HCT116 (cell line): ENCODE measurements around the gene LRBA. TPM values are rescaled to one million over a fixed set of nuclear protein-coding genes. Genes with fewer than 3 reads are reported as not detected.

ENCODE experiments used
- ATAC-seq: fragments of 200-7000 bp; cut with Tn5 transposase; 2 replicates; pipeline ENCODE4 v1.9.1; 2020; ENCODE audit warnings: mild to moderate bottlenecking, moderate library complexity
- BruUV-seq: library from RNA; stranded (reverse); fragments of 400-500 nt; replicated peaks from 2 replicates; lab custom pipeline; 2021; lab: Mats Ljungman, UMichigan
- CTCF ChIA-PET: fragments of 300-600 bp; sonication (Branson Sonifier 250); formaldehyde crosslinking; loops from one replicate; lab custom pipeline; 2021; ENCODE audit warnings: antibody characterized with exemption; lab: Charles Lee
- POLR2A ChIA-PET: fragments of 300-600, 350-600 bp; sonication (Branson Sonifier 250); formaldehyde crosslinking; loops from one replicate; lab custom pipeline; 2021; ENCODE audit warnings: antibody characterized with exemption; lab: Charles Lee
- RAD21 ChIA-PET, 2 experiments: fragments of 300-600 bp; sonication (Branson Sonifier 250); formaldehyde crosslinking; loops; one replicate each; lab custom pipeline; 2023; ENCODE audit warnings: low total read pairs in 2 of 2; ENCODE audit not compliant: uncharacterized antibody in 2 of 2, unreplicated experiment in 2 of 2, low non-redundant PET in 1 of 2; lab: Charles Lee
- DNase-seq: peaks from one replicate; pipeline ENCODE4 v3.0.0-alpha.2; 2010; ENCODE audit warnings: low read depth, low spot score
- H2AFZ ChIP-seq: fragments of 200-600 bp; shearing (Covaris generic), sonication (generic); 2 replicates; pipeline ENCODE4 v1.6.1; 2017; ENCODE audit warnings: low read depth, mixed run types, mixed read lengths, antibody characterized with exemption, low read length; ENCODE audit not compliant: poor library complexity, severe bottlenecking
- H3K27ac ChIP-seq: 2 replicates; pipeline ENCODE4 v1.5.1; 2012; ENCODE audit warnings: low read depth, low read length
- H3K27me3 ChIP-seq: fragments of 200-600 bp; sonication (generic); 2 replicates; pipeline ENCODE4 v1.6.1; 2016; ENCODE audit warnings: mixed run types, low read length, mixed read lengths; ENCODE audit not compliant: insufficient read depth
- H3K36me3 ChIP-seq, 2 experiments: fragments of 200-500 bp in 1 of 2; fragments of 200-600 bp in 1 of 2; sonication (Bioruptor generic) in 1 of 2; sonication (generic) in 1 of 2; 2 replicates each; pipeline versions ENCODE4 v1.5.1 to v1.6.1; 2014 to 2016; ENCODE audit warnings: low read length in 2 of 2, inconsistent platforms in 1 of 2, mixed read lengths in 1 of 2, mixed run types in 1 of 2; ENCODE audit not compliant: insufficient read depth in 2 of 2, control insufficient read depth in 1 of 2
- H3K4me1 ChIP-seq, 2 experiments: fragments of 200-600 bp in 1 of 2; sonication (generic) in 1 of 2; 2 replicates each; pipeline versions ENCODE4 v1.5.1 to v1.6.1; 2012 to 2017; ENCODE audit warnings: low read length in 2 of 2, inconsistent platforms in 1 of 2, mild to moderate bottlenecking in 1 of 2, mixed read lengths in 1 of 2, mixed run types in 1 of 2, moderate library complexity in 1 of 2; ENCODE audit not compliant: insufficient read depth in 2 of 2, control insufficient read depth in 1 of 2
- H3K4me2 ChIP-seq: fragments of 200-600 bp; sonication (generic); 2 replicates; pipeline ENCODE4 v1.6.1; 2017; ENCODE audit warnings: mixed run types, low read length, mixed read lengths
- H3K4me3 ChIP-seq, 2 experiments: fragments of 200-600 bp in 1 of 2; sonication (generic) in 1 of 2; replicated peaks in 1 of 2; 2 replicates each; pipeline ENCODE4 v1.5.1; 2011 to 2016; ENCODE audit warnings: low read length in 2 of 2, control low read depth in 1 of 2, low read depth in 1 of 2, mild to moderate bottlenecking in 1 of 2, mixed read lengths in 1 of 2, mixed run types in 1 of 2
- H3K79me2 ChIP-seq: fragments of 200-600 bp; sonication (generic); 2 replicates; pipeline ENCODE4 v1.6.1; 2017; ENCODE audit warnings: mild to moderate bottlenecking, mixed run types, low read length, moderate library complexity, mixed read lengths; ENCODE audit not compliant: insufficient read depth
- H3K9ac ChIP-seq: fragments of 200-600 bp; sonication (generic); 2 replicates; pipeline ENCODE4 v1.6.1; 2016; ENCODE audit warnings: low read length, mixed read lengths
- H3K9me2 ChIP-seq: fragments of 200-600 bp; sonication (generic), shearing (Covaris generic); 2 replicates; pipeline ENCODE4 v1.6.1; 2017; ENCODE audit warnings: mixed run types, mild to moderate bottlenecking, moderate library complexity; ENCODE audit not compliant: insufficient read depth
- H3K9me3 ChIP-seq, 2 experiments: fragments of 200-500 bp in 1 of 2; fragments of 200-600 bp in 1 of 2; sonication (Bioruptor generic) in 1 of 2; sonication (generic) in 1 of 2; 2 replicates each; pipeline ENCODE4 v1.6.1; 2014 to 2017; ENCODE audit warnings: low read length in 2 of 2, mixed read lengths in 2 of 2, inconsistent platforms in 1 of 2, low read depth in 1 of 2, mild to moderate bottlenecking in 1 of 2, mixed run types in 1 of 2, moderate library complexity in 1 of 2; ENCODE audit not compliant: control insufficient read depth in 1 of 2, insufficient read depth in 1 of 2
- H4K20me1 ChIP-seq: fragments of 200-600 bp; sonication (generic), shearing (Covaris generic); 2 replicates; pipeline ENCODE4 v1.6.1; 2017; ENCODE audit warnings: mixed run types, mild to moderate bottlenecking, moderate library complexity; ENCODE audit not compliant: insufficient read depth
- ATF3 ChIP-seq: IDR thresholded peaks from 2 replicates; pipeline ENCODE4 v1.6.1; 2012
- CBX3 ChIP-seq: IDR thresholded peaks from 2 replicates; pipeline ENCODE4 v1.6.1; 2012; ENCODE audit warnings: low read depth
- ELF1 ChIP-seq: IDR thresholded peaks from 2 replicates; pipeline ENCODE4 v1.6.1; 2012; ENCODE audit warnings: low read depth, borderline replicate concordance
- EZH2phosphoT487 ChIP-seq: fragments of 200-600 bp; IDR thresholded peaks from 2 replicates; pipeline ENCODE4 v1.6.1; 2018; ENCODE audit warnings: antibody characterized with exemption, borderline replicate concordance
- JUND ChIP-seq: IDR thresholded peaks from 2 replicates; pipeline ENCODE4 v1.6.1; 2012
- POLR2AphosphoS5 ChIP-seq: IDR thresholded peaks from 2 replicates; pipeline ENCODE4 v1.6.1; 2011; ENCODE audit warnings: mild to moderate bottlenecking, low read depth, low read length, moderate library complexity
- SIN3A ChIP-seq: IDR thresholded peaks from 2 replicates; pipeline ENCODE4 v1.6.1; 2012; ENCODE audit warnings: low read depth
- TCF7L2 ChIP-seq: IDR thresholded peaks from 2 replicates; pipeline ENCODE4 v1.7.0; 2011; ENCODE audit warnings: borderline replicate concordance, inconsistent platforms; ENCODE audit not compliant: insufficient read depth, insufficient read length; ENCODE audit errors: extremely low read depth
- intact Hi-C: fragments of 100-400 bp; cut with micrococcal nuclease; formaldehyde crosslinking; loops from 2 replicates; pipeline ENCODE4 v1.10.0; 2022
- total RNA-seq: library from RNA; stranded (reverse); gene quantifications from one replicate; pipeline ENCODE4 v1.2.1, GENCODE V29; 2021; ENCODE audit not compliant: unreplicated experiment
- TF ChIP-seq, protein P1 (sequence below), 3 experiments: fragments of 200-600 bp in 1 of 3; sonication (generic) in 1 of 3; IDR thresholded peaks in 2 of 3; conservative IDR thresholded peaks in 1 of 3; 2 replicates each; pipeline ENCODE4 v1.5.1; 2012 to 2017; ENCODE audit warnings: low read depth in 2 of 3, low read length in 2 of 3, antibody characterized with exemption in 1 of 3, borderline replicate concordance in 1 of 3, control low read depth in 1 of 3, mild to moderate bottlenecking in 1 of 3, mixed read lengths in 1 of 3, mixed run types in 1 of 3, moderate library complexity in 1 of 3; ENCODE audit not compliant: insufficient read depth in 1 of 3
- TF ChIP-seq, protein P2 (sequence below): IDR thresholded peaks from 2 replicates; pipeline ENCODE4 v1.6.1; 2012

The LRBA gene
- total RNA-seq, 1 experiment from 2014 or later: 79.8 TPM

DNA sequence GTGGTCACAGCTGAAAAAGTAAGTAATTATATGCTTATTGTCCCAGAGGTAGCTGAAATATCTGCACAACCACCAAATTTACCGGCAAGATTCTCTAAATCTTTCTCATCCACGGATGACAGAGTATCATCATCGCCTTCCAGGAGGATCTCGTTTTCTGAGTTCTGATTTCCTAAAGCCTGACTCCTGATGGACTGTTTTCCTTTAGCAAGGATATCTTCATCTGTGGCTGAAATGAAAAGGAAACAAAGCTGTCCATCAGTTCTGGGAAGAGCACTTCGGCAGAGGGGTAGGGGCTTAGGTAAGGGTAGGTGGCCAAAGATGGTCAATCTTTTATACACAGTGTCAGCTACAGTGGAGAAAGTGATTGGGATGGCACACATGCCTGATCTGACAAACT, 424.5 kb downstream of the LRBA start:
- ChIA-PET RAD21 (no interaction called here), POLR2A (no interaction called here)
- intact Hi-C loops: no loop called here

More for the DNA sequence above, 424.5 kb downstream of the LRBA start:
- CTCF ChIA-PET: interaction anchor here (1.3 kb wide), 1 partner anchor 12 kb away, joined by 3 read pairs; no protein-coding TSS in a partner anchor
- H3K4me1 ChIP-seq: no peaks in the 10 kb centered on the region
- no peaks in the 10 kb centered on the region for H3K79me2 ChIP-seq
- H3K36me3 ChIP-seq: no peaks in the 10 kb centered on the region; a peak in 1 of 4 replicates
- H4K20me1 ChIP-seq: no peaks in the 10 kb centered on the region; the same call in 1 of the 2 replicates
- TF ChIP-seq POLR2AphosphoS5 (no peak), ATF3 (no peak), TCF7L2 (no peak), SIN3A (no peak), EZH2phosphoT487 (no peak), JUND (no peak), CBX3 (no peak), ELF1 (no peak)
- TF ChIP-seq, protein P1, sequence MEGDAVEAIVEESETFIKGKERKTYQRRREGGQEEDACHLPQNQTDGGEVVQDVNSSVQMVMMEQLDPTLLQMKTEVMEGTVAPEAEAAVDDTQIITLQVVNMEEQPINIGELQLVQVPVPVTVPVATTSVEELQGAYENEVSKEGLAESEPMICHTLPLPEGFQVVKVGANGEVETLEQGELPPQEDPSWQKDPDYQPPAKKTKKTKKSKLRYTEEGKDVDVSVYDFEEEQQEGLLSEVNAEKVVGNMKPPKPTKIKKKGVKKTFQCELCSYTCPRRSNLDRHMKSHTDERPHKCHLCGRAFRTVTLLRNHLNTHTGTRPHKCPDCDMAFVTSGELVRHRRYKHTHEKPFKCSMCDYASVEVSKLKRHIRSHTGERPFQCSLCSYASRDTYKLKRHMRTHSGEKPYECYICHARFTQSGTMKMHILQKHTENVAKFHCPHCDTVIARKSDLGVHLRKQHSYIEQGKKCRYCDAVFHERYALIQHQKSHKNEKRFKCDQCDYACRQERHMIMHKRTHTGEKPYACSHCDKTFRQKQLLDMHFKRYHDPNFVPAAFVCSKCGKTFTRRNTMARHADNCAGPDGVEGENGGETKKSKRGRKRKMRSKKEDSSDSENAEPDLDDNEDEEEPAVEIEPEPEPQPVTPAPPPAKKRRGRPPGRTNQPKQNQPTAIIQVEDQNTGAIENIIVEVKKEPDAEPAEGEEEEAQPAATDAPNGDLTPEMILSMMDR (IDR thresholded peaks at IDR 0.05 in 2 of 3, conservative IDR thresholded peaks at IDR 0.05 in 1 of 3; ENCODE audit: borderline replicate concordance in 1 of 3, insufficient read depth in 1 of 3, low read depth in 2 of 3, low read length in 2 of 3): no peak
- TF ChIP-seq, protein P2, sequence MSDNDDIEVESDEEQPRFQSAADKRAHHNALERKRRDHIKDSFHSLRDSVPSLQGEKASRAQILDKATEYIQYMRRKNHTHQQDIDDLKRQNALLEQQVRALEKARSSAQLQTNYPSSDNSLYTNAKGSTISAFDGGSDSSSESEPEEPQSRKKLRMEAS: no peak
- ATAC-seq (no peak), DNase-seq (no peak)
- no peak overlapping the region for H3K4me3 ChIP-seq
- no peak overlapping the region for H3K4me2 ChIP-seq
- H3K9ac ChIP-seq: no peak overlapping the region
- BruUV-seq: no TSS peak
- H3K9me3 ChIP-seq: no peaks in the 10 kb centered on the region
- H3K27ac ChIP-seq: no peak overlapping the region
- no peaks in the 10 kb centered on the region for H3K9me2 ChIP-seq
- no peak overlapping the region for H2AFZ ChIP-seq
- no peaks in the 10 kb centered on the region for H3K27me3 ChIP-seq
